WTC11 (cell line): ENCODE data around the gene SIPA1L3.

Experiments
- AFF4 ChIP-seq: sonication (generic); formaldehyde crosslinking; IDR thresholded peaks from 2 replicates; pipeline ENCODE4 v1.8.1; 2023; ENCODE audit warnings: mild to moderate bottlenecking, missing genetic modification reagents, borderline replicate concordance
- ATF6 ChIP-seq: sonication (generic); formaldehyde crosslinking; IDR thresholded peaks from 2 replicates; pipeline ENCODE4 v1.8.1; 2023; ENCODE audit warnings: mild to moderate bottlenecking, missing genetic modification reagents
- CTCF ChIP-seq: fragments of 200-600 bp; IDR thresholded peaks from 2 replicates; pipeline ENCODE4 v1.8.0; 2022; ENCODE audit warnings: antibody characterized with exemption
- ELF4 ChIP-seq: sonication (generic); formaldehyde crosslinking; IDR thresholded peaks from 2 replicates; pipeline ENCODE4 v1.8.1; 2022; ENCODE audit warnings: low read depth, mild to moderate bottlenecking, moderate library complexity, missing genetic modification reagents
- ETV6 ChIP-seq: sonication (generic); formaldehyde crosslinking; IDR thresholded peaks from 2 replicates; pipeline ENCODE4 v1.8.1; 2022; ENCODE audit warnings: mild to moderate bottlenecking, missing genetic modification reagents
- FOXJ3 ChIP-seq: sonication (generic); formaldehyde crosslinking; IDR thresholded peaks from 2 replicates; pipeline ENCODE4 v1.9.0; 2021; ENCODE audit warnings: missing genetic modification reagents, mild to moderate bottlenecking, borderline replicate concordance
- HMGXB4 ChIP-seq: sonication (generic); formaldehyde crosslinking; IDR thresholded peaks from 2 replicates; pipeline ENCODE4 v1.8.1; 2023; ENCODE audit warnings: mild to moderate bottlenecking, moderate library complexity, missing genetic modification reagents
- IRF2 ChIP-seq: sonication (generic); formaldehyde crosslinking; IDR thresholded peaks from 2 replicates; pipeline ENCODE4 v1.8.0; 2022; ENCODE audit warnings: low read depth, missing genetic modification reagents, borderline replicate concordance
- JUN ChIP-seq: sonication (generic); formaldehyde crosslinking; IDR thresholded peaks from 2 replicates; pipeline ENCODE4 v1.8.0; 2023; ENCODE audit warnings: mild to moderate bottlenecking, missing genetic modification reagents
- TEAD4 ChIP-seq: sonication (generic); formaldehyde crosslinking; IDR thresholded peaks from 2 replicates; pipeline ENCODE4 v1.8.0; 2022; ENCODE audit warnings: mild to moderate bottlenecking, missing genetic modification reagents
- ZNF416 ChIP-seq: fragments of 250-450 bp; sonication (Bioruptor Pico); IDR thresholded peaks from 2 replicates; pipeline ENCODE4 v1.9.0; 2021; ENCODE audit warnings: mild to moderate bottlenecking, inconsistent platforms

GRCh38 chr19:37975071-37975470 is 68.1 kb downstream of the SIPA1L3 start:
- TF ChIP-seq AFF4 (CRISPR knock-in tag) (no peak), CTCF (no peak), ETV6 (CRISPR knock-in tag) (no peak), ELF4 (CRISPR knock-in tag) (no peak), IRF2 (no peak), JUN (no peak), ZNF416 (CRISPR knock-in tag) (no peak), FOXJ3 (CRISPR knock-in tag) (no peak), HMGXB4 (CRISPR knock-in tag) (no peak), TEAD4 (CRISPR knock-in tag) (no peak), ATF6 (CRISPR knock-in tag) (no peak)
